ENCODE measurements around the gene ASPSCR1. TPM values are rescaled to one million over a fixed set of nuclear protein-coding genes. Genes with fewer than 3 reads are reported as not detected.

Gene ASPSCR1
- total and polyA plus RNA-seq, 2 of the 13 experiments (the other 11 are each of a cell fraction or from before 2014, with no cell fraction given) = 274 to 314 TPM

GRCh38 chr17:82016061-82016874 lies 38.8 kb downstream of the ASPSCR1 start (continued):
- 0 out of 2 replicates have a peak, but pooled peaks have one; percentile 39 for TF ChIP-seq REL (CRISPR knock-in tag; conservative IDR thresholded peaks at IDR 0.05)
- TF ChIP-seq XRCC5 (optimal IDR thresholded peaks at IDR 0.05; ENCODE audit: low read length) = no peak
- peak; percentile 4; the same call in 1 of the 2 replicates for TF ChIP-seq RXRA (CRISPR knock-in tag; IDR thresholded peaks at IDR 0.05)
- TF ChIP-seq FOSL2 (CRISPR knock-in tag; IDR thresholded peaks at IDR 0.05) = no peak
- no peak for TF ChIP-seq ZBTB4 (CRISPR knock-in tag; IDR thresholded peaks at IDR 0.05; ENCODE audit: borderline replicate concordance)
- no peak for TF ChIP-seq ARNT2 (CRISPR knock-in tag; IDR thresholded peaks at IDR 0.05; ENCODE audit: low read depth)
- TF ChIP-seq ZNF646 (CRISPR knock-in tag; IDR thresholded peaks at IDR 0.05) = no peak
- TF ChIP-seq SIN3B (IDR thresholded peaks at IDR 0.05; ENCODE audit: low read length) = no peak
- no peak for TF ChIP-seq FOXA3 (CRISPR knock-in tag; IDR thresholded peaks at IDR 0.05)
- TF ChIP-seq NRL (CRISPR knock-in tag; IDR thresholded peaks at IDR 0.05; ENCODE audit: borderline replicate concordance) = 0 out of 2 replicates have a peak, but pooled peaks have one; percentile 16
- no peak for TF ChIP-seq MTERF4 (CRISPR knock-in tag; IDR thresholded peaks at IDR 0.05)
- TF ChIP-seq NFKBIZ (CRISPR knock-in tag; IDR thresholded peaks at IDR 0.05) = no peak
- 0 out of 2 replicates have a peak, but pooled peaks have one; percentile 13 for TF ChIP-seq ZFP91 (CRISPR knock-in tag; IDR thresholded peaks at IDR 0.05; ENCODE audit: borderline replicate concordance)
- no peak for TF ChIP-seq ZNF75D (CRISPR knock-in tag; IDR thresholded peaks at IDR 0.05; ENCODE audit: borderline replicate concordance)
- TF ChIP-seq MED1 (CRISPR knock-in tag; IDR thresholded peaks at IDR 0.05) = no peak; the same call in 1 of the 2 replicates
- TF ChIP-seq CCAR2 (optimal IDR thresholded peaks at IDR 0.05; ENCODE audit: low read depth, low read length) = no peak
